Trophoblast cell (in vitro differentiated cells and primary cell): ENCODE data around the gene GLUD2.
A peak's percentile ranks its signal among the peaks of the same experiment; 100 is the strongest.
"Not testable (repeated sequence)": the region's sequence is repeated elsewhere in the genome, so short reads cannot be mapped to it uniquely, and the experiment has no call there.

Experiments
- DNase-seq, 2 donors: peaks; one replicate each; pipeline ENCODE4 v3.0.0-alpha.2; 2016
- H2AFZ ChIP-seq: 2 replicates; pipeline ENCODE4 v1.6.1; 2013; ENCODE audit warnings: low read length, moderate library complexity, mild to moderate bottlenecking; ENCODE audit not compliant: insufficient read depth, poor library complexity
- H2AK5ac ChIP-seq: 2 replicates; pipeline ENCODE4 v1.6.1; 2013; ENCODE audit warnings: mild to moderate bottlenecking, low read length
- H2BK120ac ChIP-seq: 2 replicates; pipeline ENCODE4 v1.6.1; 2013; ENCODE audit warnings: low read length, mild to moderate bottlenecking, moderate library complexity; ENCODE audit not compliant: insufficient read depth, poor library complexity
- H2BK12ac ChIP-seq: 2 replicates; pipeline ENCODE4 v1.6.1; 2013; ENCODE audit warnings: mild to moderate bottlenecking, low read length, moderate library complexity
- H2BK5ac ChIP-seq: 2 replicates; pipeline ENCODE4 v1.6.1; 2013; ENCODE audit warnings: low read length, low read depth, moderate library complexity, mild to moderate bottlenecking; ENCODE audit not compliant: poor library complexity
- H3K14ac ChIP-seq: 2 replicates; pipeline ENCODE4 v1.6.1; 2013; ENCODE audit warnings: mild to moderate bottlenecking, low read length
- H3K18ac ChIP-seq: 2 replicates; pipeline ENCODE4 v1.6.1; 2013; ENCODE audit warnings: mild to moderate bottlenecking, low read length
- H3K23ac ChIP-seq: 2 replicates; pipeline ENCODE4 v1.6.1; 2013; ENCODE audit warnings: low read length
- H3K27ac ChIP-seq: 2 replicates; pipeline ENCODE4 v1.5.1; 2013; ENCODE audit warnings: low read depth, mild to moderate bottlenecking, inconsistent platforms, low read length, moderate library complexity
- H3K27me3 ChIP-seq: 2 replicates; pipeline ENCODE4 v1.6.1; 2013; ENCODE audit warnings: inconsistent platforms, mild to moderate bottlenecking, low read length, moderate library complexity; ENCODE audit not compliant: insufficient read depth
- H3K36me3 ChIP-seq, 2 experiments: 1 replicate in 1 of 2; 2 replicates in 1 of 2; pipeline ENCODE4 v1.6.1; 2013; ENCODE audit warnings: low read length in 2 of 2, mild to moderate bottlenecking in 2 of 2, moderate library complexity in 1 of 2; ENCODE audit not compliant: insufficient read depth in 2 of 2, control insufficient read depth in 1 of 2
- H3K4ac ChIP-seq: 2 replicates; pipeline ENCODE4 v1.6.1; 2013; ENCODE audit warnings: low read depth, mild to moderate bottlenecking, low read length, moderate library complexity
- H3K4me1 ChIP-seq, 2 experiments: 1 replicate in 1 of 2; 2 replicates in 1 of 2; pipeline ENCODE4 v1.6.1; 2013; ENCODE audit warnings: low read length in 2 of 2, mild to moderate bottlenecking in 2 of 2, moderate library complexity in 1 of 2; ENCODE audit not compliant: insufficient read depth in 2 of 2, control insufficient read depth in 1 of 2
- H3K4me2 ChIP-seq: 2 replicates; pipeline ENCODE4 v1.6.1; 2013; ENCODE audit warnings: inconsistent platforms, mild to moderate bottlenecking, low read length, moderate library complexity
- H3K4me3 ChIP-seq: 2 replicates; pipeline ENCODE4 v1.5.1; 2013; ENCODE audit warnings: mild to moderate bottlenecking, low read depth, low read length, inconsistent platforms
- H3K79me1 ChIP-seq: one replicate; pipeline ENCODE4 v1.6.1; 2013; ENCODE audit warnings: low read length
- H3K79me2 ChIP-seq: 2 replicates; pipeline ENCODE4 v1.6.1; 2013; ENCODE audit warnings: low read length, mild to moderate bottlenecking; ENCODE audit not compliant: control insufficient read depth, insufficient read depth, poor library complexity
- H3K9ac ChIP-seq: 2 replicates; pipeline ENCODE4 v1.6.1; 2013; ENCODE audit warnings: mild to moderate bottlenecking, low read length
- H3K9me3 ChIP-seq: 2 replicates; pipeline ENCODE4 v1.6.1; 2013; ENCODE audit warnings: low read depth, mild to moderate bottlenecking, control low read depth, inconsistent platforms, low read length; ENCODE audit not compliant: insufficient read depth
- H4K12ac ChIP-seq: 2 replicates; pipeline ENCODE4 v1.6.1; 2013; ENCODE audit warnings: low read depth, mild to moderate bottlenecking, low read length, moderate library complexity
- H4K8ac ChIP-seq: 2 replicates; pipeline ENCODE4 v1.6.1; 2013; ENCODE audit warnings: low read depth, mild to moderate bottlenecking, low read length, moderate library complexity
- H4K91ac ChIP-seq: one replicate; pipeline ENCODE4 v1.6.1; 2013; ENCODE audit warnings: low read depth, mild to moderate bottlenecking, low read length, moderate library complexity
- WGBS: extraction: QIAGEN DNeasy Blood & Tissue Kit; methylation state at CpG from one replicate; pipeline ENCODE4 v1.1.7; 2013; ENCODE audit warnings: missing lambda C conversion rate; ENCODE audit not compliant: insufficient read length, insufficient coverage; ENCODE audit errors: extremely low coverage; 5-methylcytosine and 5-hydroxymethylcytosine counted together

Gene GLUD2

DNA sequence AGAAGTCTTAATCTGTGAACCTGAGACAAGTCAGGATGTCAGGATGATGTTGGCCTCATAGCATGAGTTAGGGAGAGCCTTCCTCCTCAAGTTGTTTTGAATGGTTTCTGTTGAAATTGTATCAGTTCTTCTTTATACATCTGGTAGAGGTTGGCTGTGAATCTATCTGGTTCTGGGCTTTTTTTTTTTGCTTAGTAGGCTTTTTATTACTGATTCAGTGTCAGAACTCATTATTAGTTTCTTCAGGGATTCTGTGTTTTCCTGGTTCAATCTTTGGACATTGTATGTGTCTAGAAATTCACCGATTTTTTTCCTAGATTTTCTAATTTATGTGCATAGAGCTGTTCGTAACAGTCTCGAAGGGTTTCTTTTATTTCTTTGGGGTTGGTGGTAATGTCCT lies 14.9 kb downstream of the GLUD2 start:
- Histone ChIP-seq H3K79me2 (no peaks in the 10 kb centered on the region), H3K4me2 (no peak overlapping the region), H3K4me1 (no peaks in the 10 kb centered on the region), H3K4me3 (no peak overlapping the region), H3K79me1 (no peaks in the 10 kb centered on the region), H3K18ac (no peak overlapping the region), H4K8ac (no peak overlapping the region), H2BK5ac (no peak overlapping the region), H3K9ac (no peak overlapping the region), H2AK5ac (no peak overlapping the region), H2BK120ac (no peak overlapping the region), H3K14ac (no peak overlapping the region), H4K91ac (no peak overlapping the region), H2AFZ (no peak overlapping the region), H2BK12ac (no peak overlapping the region), H3K9me3 (no peaks in the 10 kb centered on the region), H3K4ac (no peak overlapping the region), H4K12ac (no peak overlapping the region), H3K23ac (no peak overlapping the region), H3K27me3 (no peaks in the 10 kb centered on the region), H3K27ac (no peak overlapping the region), H3K36me3 (no peaks in the 10 kb centered on the region)
- DNase-seq: no peak
- WGBS: no CpG with 5 or more reads among the region's 3 CpGs

DNA sequence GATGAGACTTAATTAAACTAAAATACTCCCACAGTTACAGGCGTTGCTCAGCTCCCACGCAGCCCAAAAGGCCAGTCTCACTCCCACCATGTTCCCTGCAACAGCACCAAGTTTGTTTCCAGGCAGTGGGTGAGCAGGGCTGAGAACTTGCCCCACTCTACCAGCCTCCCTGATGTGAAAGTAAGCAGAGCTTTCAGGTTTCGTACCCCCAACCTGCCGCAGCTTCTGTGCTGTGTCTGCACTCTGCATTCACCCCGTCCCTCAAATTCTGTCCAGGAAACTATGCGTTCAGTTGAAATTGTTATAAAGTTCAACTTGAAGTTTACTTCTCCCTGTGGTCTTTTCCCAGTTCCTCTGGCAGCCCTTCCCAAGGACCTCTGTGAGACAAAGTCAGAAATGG lies 17.2 kb downstream of the GLUD2 start:
- H3K27ac ChIP-seq: no peak overlapping the region
- no peak overlapping the region for H4K8ac ChIP-seq
- no peaks in the 10 kb centered on the region for H3K9me3 ChIP-seq
- no peak overlapping the region for H2BK5ac ChIP-seq
- H3K79me2 ChIP-seq: no peaks in the 10 kb centered on the region
- no peak overlapping the region for H3K23ac ChIP-seq
- H4K12ac ChIP-seq: no peak overlapping the region
- DNase-seq: no peak
- H2BK120ac ChIP-seq: no peak overlapping the region
- no peak overlapping the region for H4K91ac ChIP-seq
- H3K4me1 ChIP-seq: no peaks in the 10 kb centered on the region
- no peak overlapping the region for H2AK5ac ChIP-seq
- H3K4ac ChIP-seq: no peak overlapping the region
- no peak overlapping the region for H3K14ac ChIP-seq
- no peaks in the 10 kb centered on the region for H3K79me1 ChIP-seq
- H2BK12ac ChIP-seq: no peak overlapping the region
- no peaks in the 10 kb centered on the region for H3K36me3 ChIP-seq
- no CpG with 5 or more reads among the region's 6 CpGs for WGBS
- H3K27me3 ChIP-seq: no peaks in the 10 kb centered on the region
- no peak overlapping the region for H3K4me3 ChIP-seq
- H3K9ac ChIP-seq: no peak overlapping the region
- no peak overlapping the region for H2AFZ ChIP-seq
- H3K4me2 ChIP-seq: no peak overlapping the region
- no peak overlapping the region for H3K18ac ChIP-seq

DNA sequence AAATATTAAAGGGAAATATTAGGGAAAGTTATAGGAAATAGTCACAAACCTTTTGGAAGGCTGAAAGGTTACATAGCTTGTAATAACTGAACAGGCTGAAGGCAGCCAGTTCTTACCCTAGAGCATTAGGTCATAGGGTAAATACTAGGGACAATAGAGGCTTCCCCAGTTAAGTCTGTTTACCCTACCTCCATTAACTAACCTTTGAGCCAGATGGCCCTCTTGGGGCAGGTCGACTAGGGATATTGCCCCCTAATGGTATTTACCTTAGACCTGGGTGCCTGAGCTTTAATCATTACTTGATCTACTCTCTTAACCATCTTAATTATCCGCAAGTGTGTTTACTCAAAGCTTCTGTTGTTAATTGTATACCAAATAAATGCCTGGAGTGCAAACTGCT lies 36.8 kb downstream of the GLUD2 start:
- not testable (repeated sequence) for H2BK120ac ChIP-seq, H2BK5ac ChIP-seq, H3K9me3 ChIP-seq, H4K91ac ChIP-seq, H4K12ac ChIP-seq, H3K27ac ChIP-seq, H3K27me3 ChIP-seq, H3K4me2 ChIP-seq, H3K23ac ChIP-seq, H3K36me3 ChIP-seq, H3K9ac ChIP-seq, H3K18ac ChIP-seq, H3K79me1 ChIP-seq, H3K14ac ChIP-seq, H3K4me1 ChIP-seq, H2AK5ac ChIP-seq, H4K8ac ChIP-seq, H3K4me3 ChIP-seq, H2BK12ac ChIP-seq, H3K4ac ChIP-seq, H3K79me2 ChIP-seq, H2AFZ ChIP-seq
- WGBS: no CpG with 5 or more reads among the region's 2 CpGs
- peak in 1 of 2 donors; percentile 4 for DNase-seq

DNA sequence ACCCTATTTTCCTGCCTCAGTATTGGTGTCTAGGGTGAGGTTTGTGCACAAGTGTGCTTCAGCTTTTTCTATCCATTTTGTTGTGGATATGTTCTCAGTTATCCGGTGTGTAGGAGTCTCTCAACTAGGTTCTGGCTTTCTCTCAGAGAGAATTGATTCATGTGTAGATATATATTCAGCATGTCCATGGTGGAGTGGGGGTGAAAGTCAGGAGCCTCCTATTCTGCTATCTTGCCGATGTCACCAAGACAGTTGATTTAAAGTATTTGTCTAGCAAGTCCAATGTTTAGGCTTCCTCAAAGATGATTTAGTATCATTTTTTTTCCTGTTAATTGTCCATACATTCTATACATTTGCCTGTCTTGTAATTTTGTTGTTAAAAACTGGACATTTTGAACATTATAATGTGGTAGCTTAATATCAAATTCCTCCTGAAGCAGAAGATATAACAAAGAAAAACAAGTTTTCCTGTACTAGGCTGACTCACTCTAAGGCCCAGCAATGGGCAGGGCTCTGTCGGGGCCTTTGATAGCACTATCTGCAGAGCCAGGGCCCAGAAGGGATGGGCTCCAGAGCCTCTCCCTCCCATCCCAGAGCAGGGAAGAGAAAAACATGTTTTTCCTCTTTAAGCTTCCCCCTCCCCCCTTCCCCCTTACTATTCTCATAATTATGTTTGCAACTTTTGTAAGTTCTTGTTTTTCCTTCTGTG lies 37.6 kb downstream of the GLUD2 start:
- H3K18ac ChIP-seq: no peak overlapping the region
- no peaks in the 10 kb centered on the region for H3K36me3 ChIP-seq
- no peak overlapping the region for H3K9ac ChIP-seq
- no peak overlapping the region for H4K91ac ChIP-seq
- no peak overlapping the region for H2BK12ac ChIP-seq
- H4K12ac ChIP-seq: no peak overlapping the region
- WGBS: no CpG with 5 or more reads among the region's 3 CpGs
- H3K9me3 ChIP-seq: no peaks in the 10 kb centered on the region
- H2AFZ ChIP-seq: no peak overlapping the region
- no peak overlapping the region for H4K8ac ChIP-seq
- no peak overlapping the region for H3K4ac ChIP-seq
- H2BK5ac ChIP-seq: no peak overlapping the region
- no peaks in the 10 kb centered on the region for H3K79me2 ChIP-seq
- H3K4me3 ChIP-seq: no peak overlapping the region
- no peak overlapping the region for H3K4me2 ChIP-seq
- no peak overlapping the region for H3K14ac ChIP-seq
- peaks cover 0 to 4% of the 10 kb centered on the region in 2 experiments for H3K4me1 ChIP-seq
- no peak overlapping the region for H3K27ac ChIP-seq
- DNase-seq: peak in 1 of 2 donors; percentile 16
- no peaks in the 10 kb centered on the region for H3K27me3 ChIP-seq
- no peak overlapping the region for H2AK5ac ChIP-seq
- H3K23ac ChIP-seq: no peak overlapping the region
- no peak overlapping the region for H2BK120ac ChIP-seq
- H3K79me1 ChIP-seq: no peaks in the 10 kb centered on the region
